Measurements from ENCODE around the gene MACROH2A1.

MACROH2A1 gene

GRCh38 chr5:135396459-135397055 lies 2.5 kb downstream of the MACROH2A1 start:
- ATAC-seq, result no peak

- no peak for ATAC-seq
These were observed 3.2 kb downstream of the MACROH2A1 start for GRCh38 chr5:135395866-135396265.

- no peak for ATAC-seq
These were observed 3.6 kb downstream of the MACROH2A1 start for GRCh38 chr5:135395451-135395850.

- ATAC-seq, result no peak
These were observed 4.9 kb downstream of the MACROH2A1 start for GRCh38 chr5:135394095-135394494.

- ATAC-seq, result no peak
These were observed 5.3 kb downstream of the MACROH2A1 start for GRCh38 chr5:135393691-135394090.

- ATAC-seq, result no peak
These were observed 5.8 kb downstream of the MACROH2A1 start for GRCh38 chr5:135393229-135393628.

GRCh38 chr5:135392256-135392655 lies 6.8 kb downstream of the MACROH2A1 start:
- ATAC-seq, result peak; percentile 6 to 48

- no peak for ATAC-seq
These were observed 7.2 kb downstream of the MACROH2A1 start for GRCh38 chr5:135391869-135392255.

GRCh38 chr5:135391116-135391868 lies 7.7 kb downstream of the MACROH2A1 start:
- ATAC-seq, result no peak

- ATAC-seq, result no peak
These were observed 10.1 kb downstream of the MACROH2A1 start for GRCh38 chr5:135388860-135389435.

- no peak for ATAC-seq
These were observed 11.4 kb downstream of the MACROH2A1 start for GRCh38 chr5:135387629-135387960.

GRCh38 chr5:135386886-135387628 lies 12.0 kb downstream of the MACROH2A1 start:
- no peak for ATAC-seq

- no peak for ATAC-seq
These were observed 12.9 kb downstream of the MACROH2A1 start for GRCh38 chr5:135386096-135386495.

- no peak for ATAC-seq
These were observed 13.5 kb downstream of the MACROH2A1 start for GRCh38 chr5:135385576-135385975.

- ATAC-seq, result no peak
These were observed 14.1 kb downstream of the MACROH2A1 start for GRCh38 chr5:135384898-135385297.

- ATAC-seq, result no peak
These were observed 15.1 kb downstream of the MACROH2A1 start for GRCh38 chr5:135383803-135384495.

GRCh38 chr5:135382981-135383380 lies 16.1 kb downstream of the MACROH2A1 start:
- no peak for ATAC-seq

GRCh38 chr5:135382106-135382790 lies 16.8 kb downstream of the MACROH2A1 start:
- ATAC-seq, result no peak

- ATAC-seq, result no peak
These were observed 19.9 kb downstream of the MACROH2A1 start for GRCh38 chr5:135379046-135379654.

- ATAC-seq, result peak in 1 of 2 donors; percentile 13
These were observed 21.0 kb downstream of the MACROH2A1 start for GRCh38 chr5:135377751-135378680.

All from activated CD4-positive, CD25-positive, alpha-beta regulatory T cell treated with anti-CD3 and anti-CD28 coated beads, Interleukin-2, amount 50 U/mL, for 24 hours (primary cell).